ENCODE data around the gene BANF2.

- TF ChIP-seq CTCF (IDR thresholded peaks at IDR 0.05; ENCODE audit: low read depth, low read length, poor library complexity, severe bottlenecking) (no peak), EZH2phosphoT487 (IDR thresholded peaks at IDR 0.05; ENCODE audit: borderline replicate concordance, low read length) (no peak)
Observed at GRCh38 chr20:17685168-17685567, 14.6 kb upstream of the BANF2 start.
